ENCODE data around the gene INPP5A.

The INPP5A gene

GRCh38 chr10:132727411-132727810, 189.8 kb downstream of the INPP5A start:
- no peak overlapping the region for H3K4me3 ChIP-seq (replicated peaks; ENCODE audit: low read depth, low read length)
- no peak for DNase-seq (ENCODE audit: low read depth)
- TF ChIP-seq, protein P1, sequence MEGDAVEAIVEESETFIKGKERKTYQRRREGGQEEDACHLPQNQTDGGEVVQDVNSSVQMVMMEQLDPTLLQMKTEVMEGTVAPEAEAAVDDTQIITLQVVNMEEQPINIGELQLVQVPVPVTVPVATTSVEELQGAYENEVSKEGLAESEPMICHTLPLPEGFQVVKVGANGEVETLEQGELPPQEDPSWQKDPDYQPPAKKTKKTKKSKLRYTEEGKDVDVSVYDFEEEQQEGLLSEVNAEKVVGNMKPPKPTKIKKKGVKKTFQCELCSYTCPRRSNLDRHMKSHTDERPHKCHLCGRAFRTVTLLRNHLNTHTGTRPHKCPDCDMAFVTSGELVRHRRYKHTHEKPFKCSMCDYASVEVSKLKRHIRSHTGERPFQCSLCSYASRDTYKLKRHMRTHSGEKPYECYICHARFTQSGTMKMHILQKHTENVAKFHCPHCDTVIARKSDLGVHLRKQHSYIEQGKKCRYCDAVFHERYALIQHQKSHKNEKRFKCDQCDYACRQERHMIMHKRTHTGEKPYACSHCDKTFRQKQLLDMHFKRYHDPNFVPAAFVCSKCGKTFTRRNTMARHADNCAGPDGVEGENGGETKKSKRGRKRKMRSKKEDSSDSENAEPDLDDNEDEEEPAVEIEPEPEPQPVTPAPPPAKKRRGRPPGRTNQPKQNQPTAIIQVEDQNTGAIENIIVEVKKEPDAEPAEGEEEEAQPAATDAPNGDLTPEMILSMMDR (IDR thresholded peaks at IDR 0.05; ENCODE audit: low read length, missing control alignments), result no peak

- TF ChIP-seq, protein P1 (IDR thresholded peaks at IDR 0.05; ENCODE audit: low read length, missing control alignments), result no peak
- DNase-seq (ENCODE audit: low read depth), result no peak
- H3K4me3 ChIP-seq (replicated peaks; ENCODE audit: low read depth, low read length), result no peak overlapping the region
Measured at GRCh38 chr10:132728321-132728720, 190.7 kb downstream of the INPP5A start.

DNA sequence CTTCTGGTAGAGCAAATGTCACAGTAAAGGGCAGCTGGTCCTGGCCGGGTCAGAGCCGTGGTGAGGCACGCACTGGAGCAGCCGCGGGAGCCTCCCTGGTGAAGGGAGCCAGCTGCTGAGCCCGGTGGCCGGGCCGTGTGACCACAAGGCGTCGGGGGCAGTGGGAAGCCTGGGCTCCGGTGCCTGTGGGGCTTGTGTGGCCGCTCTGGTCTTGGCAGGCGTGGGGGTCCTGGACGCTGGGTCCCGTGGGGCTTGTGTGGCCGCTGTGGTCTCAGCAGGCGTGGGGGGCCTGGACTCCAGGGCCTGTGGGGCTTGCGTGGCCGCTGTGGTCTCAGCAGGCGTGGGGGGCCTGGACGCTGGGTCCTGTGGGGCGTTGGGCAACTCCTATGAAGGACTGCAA, 191.2 kb downstream of the INPP5A start:
- no peak for DNase-seq (ENCODE audit: low read depth)
- H3K4me3 ChIP-seq (replicated peaks; ENCODE audit: low read depth, low read length), result no peak overlapping the region
- TF ChIP-seq, protein P1 (IDR thresholded peaks at IDR 0.05; ENCODE audit: low read length, missing control alignments), result no peak

- no peak overlapping the region for H3K4me3 ChIP-seq (replicated peaks; ENCODE audit: low read depth, low read length)
- TF ChIP-seq, protein P1 (IDR thresholded peaks at IDR 0.05; ENCODE audit: low read length, missing control alignments), result no peak
- DNase-seq (ENCODE audit: low read depth), result no peak
Measured at GRCh38 chr10:132729810-132730572, 192.4 kb downstream of the INPP5A start.

DNA sequence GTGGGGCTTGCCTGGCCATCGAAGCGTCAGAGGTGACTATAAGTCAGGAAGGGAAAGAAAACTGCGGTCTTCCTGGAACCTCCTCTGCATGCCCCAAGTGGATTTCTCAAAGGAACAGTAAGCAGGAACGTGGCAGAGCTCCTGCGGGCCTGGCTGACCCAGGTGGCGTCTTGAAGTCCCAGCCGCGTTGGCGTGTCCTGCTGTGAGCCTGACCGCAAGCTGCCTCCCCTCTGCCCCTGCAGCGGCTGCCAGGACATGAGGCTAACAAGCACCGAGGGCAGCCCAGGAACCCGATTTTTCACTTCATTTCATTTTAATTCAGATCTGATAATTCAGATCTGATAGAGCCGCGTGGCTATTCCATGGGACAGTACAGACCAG, 193.0 kb downstream of the INPP5A start:
- TF ChIP-seq, protein P1 (IDR thresholded peaks at IDR 0.05; ENCODE audit: low read length, missing control alignments), result no peak
- no peak overlapping the region for H3K4me3 ChIP-seq (replicated peaks; ENCODE audit: low read depth, low read length)
- DNase-seq (ENCODE audit: low read depth), result no peak

DNA sequence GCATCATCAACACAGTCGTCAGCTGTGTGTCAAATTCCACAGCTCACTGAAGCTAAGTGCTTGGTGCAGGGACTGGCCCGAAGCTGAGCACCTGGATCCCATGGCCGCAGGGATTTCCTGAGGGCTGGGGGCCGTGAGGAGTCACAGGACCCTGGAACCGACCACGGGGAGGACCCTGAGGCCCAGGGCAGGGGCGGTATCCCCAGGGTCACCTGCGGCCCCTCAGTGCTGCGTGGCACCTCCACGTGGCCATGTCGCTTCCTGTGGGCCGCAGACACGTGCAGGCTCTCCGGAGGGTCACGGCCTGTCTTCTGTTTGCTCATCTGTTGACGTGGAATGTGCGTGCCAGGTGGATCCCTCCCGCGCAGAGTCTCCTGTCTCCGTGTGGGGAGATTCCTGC, 194.9 kb downstream of the INPP5A start:
- no peak for DNase-seq (ENCODE audit: low read depth)
- H3K4me3 ChIP-seq (replicated peaks; ENCODE audit: low read depth, low read length), result no peak overlapping the region
- TF ChIP-seq, protein P1 (IDR thresholded peaks at IDR 0.05; ENCODE audit: low read length, missing control alignments), result no peak

DNA sequence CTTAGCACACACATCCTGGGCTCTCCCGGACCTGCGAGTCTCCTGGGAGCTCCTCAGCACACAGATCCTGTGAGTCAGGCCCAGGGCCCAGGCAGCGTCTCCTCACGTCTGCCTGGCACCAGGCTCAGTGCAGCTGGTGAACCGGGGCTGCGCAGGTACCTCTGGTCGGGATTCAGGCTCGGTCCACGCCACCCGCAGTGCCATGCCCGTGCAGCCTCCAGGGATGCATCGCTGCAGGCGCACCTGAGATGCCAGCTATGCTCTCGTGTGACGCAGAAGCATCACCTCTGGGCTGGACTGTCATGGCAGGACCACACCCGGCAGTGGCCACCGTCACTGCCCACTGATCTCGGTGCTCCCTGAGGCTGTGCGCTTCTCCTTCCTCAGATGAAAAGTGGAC, 196.3 kb downstream of the INPP5A start:
- TF ChIP-seq, protein P1 (IDR thresholded peaks at IDR 0.05; ENCODE audit: low read length, missing control alignments), result no peak
- no peak for DNase-seq (ENCODE audit: low read depth)
- H3K4me3 ChIP-seq (replicated peaks; ENCODE audit: low read depth, low read length), result no peak overlapping the region
